DMS53 treated with DMSO at 0.1 percent for 48 hours (cell line): ENCODE data around the gene RSBN1.
"Not testable (repeated sequence)": the region's sequence is repeated elsewhere in the genome, so short reads cannot be mapped to it uniquely, and the experiment has no call there.

Experiments
- DNase-seq: peaks from one replicate; lab custom pipeline; 2025; ENCODE audit not compliant: unreplicated experiment; lab: John Stamatoyannopoulos, UW

RSBN1 gene

GRCh38 chr1:113783254-113784103 is 28.8 kb downstream of the RSBN1 start:
- no peak for DNase-seq

- no peak for DNase-seq
Measured at GRCh38 chr1:113782406-113782805, 29.9 kb downstream of the RSBN1 start.

- no peak for DNase-seq
Measured at GRCh38 chr1:113780374-113781146, 31.7 kb downstream of the RSBN1 start.

GRCh38 chr1:113779542-113779941 is 32.7 kb downstream of the RSBN1 start:
- no peak for DNase-seq

- no peak for DNase-seq
Measured at GRCh38 chr1:113777561-113777960, 34.7 kb downstream of the RSBN1 start.

GRCh38 chr1:113770031-113770430 is 42.2 kb downstream of the RSBN1 start:
- DNase-seq = no peak

- no peak for DNase-seq
Measured at GRCh38 chr1:113769601-113769970, 42.7 kb downstream of the RSBN1 start.

GRCh38 chr1:113768916-113769600 is 43.2 kb downstream of the RSBN1 start:
- DNase-seq = no peak

- no peak for DNase-seq
Measured at GRCh38 chr1:113765306-113766230, 46.7 kb downstream of the RSBN1 start.

- no peak for DNase-seq
Measured at GRCh38 chr1:113763661-113764060, 48.6 kb downstream of the RSBN1 start.

- DNase-seq = no peak
Measured at GRCh38 chr1:113761937-113762336, 50.3 kb downstream of the RSBN1 start.

GRCh38 chr1:113760102-113761080 is 51.9 kb downstream of the RSBN1 start:
- no peak for DNase-seq

GRCh38 chr1:113759333-113760101 is 52.8 kb downstream of the RSBN1 start, which contains the start of gene PHTF1:
PHTF1 (minus strand) TSS chr1:113759486; CDS start chr1:113758703, 783 bp downstream.
- peak; percentile 81 for DNase-seq

- peak; percentile 46 for DNase-seq
Measured at GRCh38 chr1:113758631-113759332, 53.5 kb downstream of the RSBN1 start.

- no peak for DNase-seq
Measured at GRCh38 chr1:113756461-113756860, 55.8 kb downstream of the RSBN1 start.

- not testable (repeated sequence) for DNase-seq
Measured at GRCh38 chr1:113753333-113753732, 58.9 kb downstream of the RSBN1 start.

- DNase-seq = no peak
Measured at GRCh38 chr1:113751516-113751915, 60.8 kb downstream of the RSBN1 start.

GRCh38 chr1:113751114-113751513 is 61.2 kb downstream of the RSBN1 start:
- no peak for DNase-seq
